Panc1 (cell line): ENCODE data around the gene RBMS3. TPM values are rescaled to one million over a fixed set of nuclear protein-coding genes. Genes with fewer than 3 reads are reported as not detected.
"Not testable (repeated sequence)": the region's sequence is repeated elsewhere in the genome, so short reads cannot be mapped to it uniquely, and the experiment has no call there.

ENCODE experiments used
- ATAC-seq: fragments of 200-7000 bp; cut with Tn5 transposase; 2 replicates; pipeline ENCODE4 v1.9.1; 2020; ENCODE audit warnings: mild to moderate bottlenecking, moderate library complexity
- BruUV-seq: library from RNA; stranded (reverse); fragments of 400-500 nt; replicated peaks from 2 replicates; lab custom pipeline; 2021; lab: Mats Ljungman, UMichigan
- CTCF ChIA-PET: fragments of 300-600 bp; sonication (Branson Sonifier 250); formaldehyde crosslinking; loops from one replicate; lab custom pipeline; 2022; ENCODE audit warnings: antibody characterized with exemption; lab: Charles Lee
- POLR2A ChIA-PET: fragments of 300-600 bp; sonication (Branson Sonifier 250); formaldehyde crosslinking; loops from one replicate; lab custom pipeline; 2022; ENCODE audit warnings: antibody characterized with exemption; lab: Charles Lee
- DNase-seq: peaks from one replicate; pipeline ENCODE4 v3.0.0-alpha.2; 2010; ENCODE audit warnings: low read depth, low spot score
- H3K27ac ChIP-seq: 2 replicates; pipeline ENCODE4 v1.5.1; 2011; ENCODE audit warnings: mild to moderate bottlenecking, low read length, inconsistent platforms
- H3K27me3 ChIP-seq: fragments of 200-500 bp; sonication (Bioruptor generic); 2 replicates; pipeline ENCODE4 v1.6.0; 2014; ENCODE audit warnings: low read length, inconsistent platforms; ENCODE audit not compliant: control insufficient read depth, insufficient read depth
- H3K36me3 ChIP-seq: fragments of 200-500 bp; sonication (Bioruptor generic); 2 replicates; pipeline ENCODE4 v1.5.1; 2014; ENCODE audit warnings: inconsistent platforms, mild to moderate bottlenecking, low read length, moderate library complexity; ENCODE audit not compliant: control insufficient read depth, insufficient read depth
- H3K4me1 ChIP-seq: 2 replicates; pipeline ENCODE4 v1.5.1; 2011; ENCODE audit warnings: inconsistent platforms, mild to moderate bottlenecking, low read length, moderate library complexity; ENCODE audit not compliant: control insufficient read depth, insufficient read depth
- H3K4me3 ChIP-seq, 2 experiments: 2 replicates each; pipeline ENCODE4 v1.5.1; 2011 to 2012; ENCODE audit warnings: low read depth in 2 of 2, low read length in 2 of 2, mild to moderate bottlenecking in 2 of 2, inconsistent platforms in 1 of 2, moderate library complexity in 1 of 2
- H3K9me3 ChIP-seq: fragments of 200-500 bp; sonication (Bioruptor generic); 2 replicates; pipeline ENCODE4 v1.5.1; 2014; ENCODE audit warnings: low read depth, mild to moderate bottlenecking, inconsistent platforms, low read length, moderate library complexity; ENCODE audit not compliant: control insufficient read depth, insufficient read depth
- CTCF ChIP-seq: fragments of 450-650 bp; IDR thresholded peaks from 2 replicates; pipeline ENCODE4 v1.5.1; 2017; ENCODE audit warnings: mild to moderate bottlenecking
- POLR2AphosphoS5 ChIP-seq: IDR thresholded peaks from 2 replicates; pipeline ENCODE4 v1.6.1; 2012; ENCODE audit warnings: mild to moderate bottlenecking, low read depth, low read length, moderate library complexity
- REST ChIP-seq, 2 experiments: IDR thresholded peaks; 2 replicates each; pipeline ENCODE4 v1.6.1; 2011 to 2012; ENCODE audit warnings: low read depth in 2 of 2, control low read depth in 1 of 2, low read length in 1 of 2, mild to moderate bottlenecking in 1 of 2, moderate library complexity in 1 of 2; ENCODE audit not compliant: insufficient read depth in 1 of 2
- SIN3A ChIP-seq: IDR thresholded peaks from 2 replicates; pipeline ENCODE4 v1.6.1; 2012; ENCODE audit warnings: low read depth, mild to moderate bottlenecking, low read length, moderate library complexity, borderline replicate concordance; ENCODE audit not compliant: insufficient read depth
- TCF7L2 ChIP-seq: IDR thresholded peaks from 2 replicates; pipeline ENCODE4 v1.6.1; 2011; ENCODE audit warnings: mild to moderate bottlenecking, low read depth, low read length, inconsistent platforms
- in situ Hi-C: cut with HindIII; loops from 2 replicates; pipeline ENCODE4 v1.10.0; 2016; ENCODE audit warnings: low sequenced_read_pairs, low pct_unique_long_range_greater_than_20kb
- intact Hi-C: fragments of 100-400 bp; cut with micrococcal nuclease; formaldehyde crosslinking; loops from one replicate; pipeline ENCODE4 v1.10.0; 2022; ENCODE audit not compliant: unreplicated experiment
- total RNA-seq: library from RNA; stranded (reverse); gene quantifications from one replicate; pipeline ENCODE4 v1.2.1, GENCODE V29; 2021; ENCODE audit not compliant: unreplicated experiment

The RBMS3 gene
- total RNA-seq, 1 experiment from 2014 or later = 1.1 TPM

DNA sequence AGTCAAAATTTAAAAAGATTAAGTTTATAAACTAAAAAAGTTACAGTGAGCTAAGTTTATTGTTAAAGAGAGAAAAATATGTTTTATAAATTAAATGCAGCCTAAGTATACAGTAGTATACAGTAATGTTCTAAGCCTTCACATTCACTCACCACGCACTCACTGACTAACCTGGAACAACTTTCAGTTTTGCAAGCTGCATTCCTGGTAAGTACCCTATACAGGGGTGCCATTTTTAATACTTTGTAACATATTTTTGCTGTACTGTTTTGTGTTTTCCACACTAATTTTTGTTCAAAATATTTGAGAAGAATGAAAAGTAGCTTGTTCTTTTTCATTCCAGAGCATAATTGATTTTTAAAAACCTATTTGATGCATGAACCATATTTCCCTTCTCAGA is 524.9 kb downstream of the RBMS3 start:
- Histone ChIP-seq H3K27ac (no peak overlapping the region), H3K36me3 (no peaks in the 10 kb centered on the region), H3K27me3 (no peaks in the 10 kb centered on the region), H3K4me1 (no peaks in the 10 kb centered on the region), H3K9me3 (no peaks in the 10 kb centered on the region), H3K4me3 (no peak overlapping the region)
- TF ChIP-seq SIN3A = no peak
- TF ChIP-seq TCF7L2 = no peak
- TF ChIP-seq CTCF = no peak
- TF ChIP-seq POLR2AphosphoS5 = no peak
- no peak for TF ChIP-seq REST (IDR thresholded peaks at IDR 0.05; ENCODE audit: insufficient read depth in 1 of 2, low read depth in 2 of 2, low read length in 1 of 2)
- ChIA-PET POLR2A (no interaction called here), CTCF (no interaction called here)
- ATAC-seq (no peak), DNase-seq (no peak)
- no TSS peak for BruUV-seq
- in situ Hi-C loops (no loop called here), intact Hi-C loops (no loop called here)

- intact Hi-C loops, CTCF ChIA-PET, BruUV-seq: not testable (repeated sequence)
Observed at GRCh38 chr3:29808324-29808723, 527.5 kb downstream of the RBMS3 start.

GRCh38 chr3:29822071-29822470 is 541.2 kb downstream of the RBMS3 start:
- no peak overlapping the region for H3K27ac ChIP-seq
- no peaks in the 10 kb centered on the region for H3K4me1 ChIP-seq
- no peak overlapping the region for H3K4me3 ChIP-seq
- DNase-seq = no peak
- ChIA-PET POLR2A (no interaction called here), CTCF (no interaction called here)
- no peak for TF ChIP-seq POLR2AphosphoS5
- TF ChIP-seq TCF7L2 = no peak
- no peak for TF ChIP-seq CTCF
- TF ChIP-seq SIN3A = no peak
- TF ChIP-seq REST (IDR thresholded peaks at IDR 0.05; ENCODE audit: insufficient read depth in 1 of 2, low read depth in 2 of 2, low read length in 1 of 2) = no peak
- intact Hi-C loops = no loop called here
- no peaks in the 10 kb centered on the region for H3K27me3 ChIP-seq
- BruUV-seq = no TSS peak
- no peaks in the 10 kb centered on the region for H3K9me3 ChIP-seq
- ATAC-seq = no peak
- in situ Hi-C loops = no loop called here
- no peaks in the 10 kb centered on the region for H3K36me3 ChIP-seq

More at GRCh38 chr3:29808324-29808723, 527.5 kb downstream of the RBMS3 start:
- ATAC-seq, H3K36me3 ChIP-seq, H3K27me3 ChIP-seq, H3K9me3 ChIP-seq, H3K27ac ChIP-seq, DNase-seq, H3K4me1 ChIP-seq, in situ Hi-C loops, POLR2A ChIA-PET, H3K4me3 ChIP-seq: not testable (repeated sequence)
